ENCODE measurements around the gene SCGB1C1.
A peak's percentile ranks its signal among the peaks of the same experiment; 100 is the strongest.
"Not testable (repeated sequence)": the region's sequence is repeated elsewhere in the genome, so short reads cannot be mapped to it uniquely, and the experiment has no call there.

SCGB1C1 gene

DNA sequence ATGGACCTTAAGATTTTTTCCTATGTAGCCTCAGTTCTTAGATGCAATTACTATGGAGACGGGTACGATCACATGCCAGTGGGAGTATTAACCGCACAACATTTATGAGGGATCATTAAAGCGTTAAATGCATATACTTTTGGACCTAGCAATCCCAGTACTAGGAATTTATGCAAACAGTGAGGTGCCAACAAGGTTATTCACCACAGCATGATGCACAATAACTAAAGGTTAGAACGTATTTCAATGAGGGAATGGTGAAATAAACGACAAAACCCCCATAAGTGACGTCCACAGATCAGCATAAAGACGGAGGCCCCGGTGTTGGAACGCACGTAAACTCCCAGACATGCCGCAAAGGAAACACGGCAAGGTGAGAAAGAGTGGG, 42.7 kb downstream of the SCGB1C1 start:
- Mint-ChIP-seq H3K9me3 (no peaks in the 10 kb centered on the region), H3K27me3 (no peaks in the 10 kb centered on the region), H3K4me3 (peak overlapping the region; percentile 93), H3K36me3 (peaks cover 2% of the 10 kb centered on the region), H3K27ac (peak overlapping the region; percentile 99), H3K4me1 (peaks cover 13% of the 10 kb centered on the region)
- DNase-seq (ENCODE audit: low spot score in 2 of 2) (no peak), ATAC-seq (ENCODE audit: low read depth) (peak; percentile 9)

DNA sequence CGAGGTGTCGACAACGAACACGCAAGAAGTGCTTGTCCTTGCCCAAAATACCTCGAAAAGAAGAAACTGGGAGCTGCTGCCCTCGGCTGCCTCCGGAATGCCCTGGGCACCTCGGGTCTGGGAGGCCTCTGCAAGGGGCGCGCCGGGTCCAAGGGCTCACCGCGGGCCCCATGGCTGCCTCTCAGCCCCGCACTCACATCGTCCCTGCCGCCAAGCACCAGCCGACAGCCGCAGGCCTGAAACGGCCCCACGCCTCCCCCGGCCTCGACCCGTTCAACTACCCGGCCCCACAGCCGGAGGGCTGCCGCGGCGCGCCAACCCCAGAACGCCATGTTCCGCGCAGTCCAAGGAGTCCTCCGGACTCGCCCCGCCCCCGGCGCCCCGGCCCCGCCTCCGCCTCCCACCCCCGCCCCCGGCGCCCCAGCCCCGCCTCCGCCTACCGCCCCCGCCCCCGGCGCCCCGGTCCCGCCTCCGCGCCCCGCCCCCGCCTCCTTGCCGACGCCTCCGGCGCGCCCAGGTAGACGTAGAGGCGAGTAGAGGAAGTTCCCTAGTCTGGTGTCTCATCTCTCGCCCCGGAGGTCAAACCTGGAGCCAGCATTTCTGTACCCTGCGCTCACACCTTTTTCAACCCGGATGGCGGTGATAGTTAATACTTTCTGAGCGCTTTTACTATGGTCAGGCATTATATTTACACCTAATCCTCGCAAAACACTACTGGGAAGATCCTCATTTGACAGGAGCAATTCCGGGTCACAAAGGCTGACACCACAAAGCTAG, 43.3 kb downstream of the SCGB1C1 start, which contains the start of gene SIRT3:
Gene SIRT3, minus strand, starts transcription at position 346 of the 777 bp plus-strand sequence. Its CDS starts 14 bp downstream, at position 332.
- peak; percentile 75 to 81 for DNase-seq (ENCODE audit: low spot score in 2 of 2)
- Mint-ChIP-seq H3K4me3 (peak within 1 kb of the TSS; percentile 93), H3K9me3 (no peaks in the 10 kb centered on the region), H3K36me3 (peaks cover 3% of the 10 kb centered on the region), H3K4me1 (peaks cover 13% of the 10 kb centered on the region), H3K27me3 (no peaks in the 10 kb centered on the region), H3K27ac (peak within 1 kb of the TSS; percentile 99)
- peak; percentile 86 for ATAC-seq (ENCODE audit: low read depth)

DNA sequence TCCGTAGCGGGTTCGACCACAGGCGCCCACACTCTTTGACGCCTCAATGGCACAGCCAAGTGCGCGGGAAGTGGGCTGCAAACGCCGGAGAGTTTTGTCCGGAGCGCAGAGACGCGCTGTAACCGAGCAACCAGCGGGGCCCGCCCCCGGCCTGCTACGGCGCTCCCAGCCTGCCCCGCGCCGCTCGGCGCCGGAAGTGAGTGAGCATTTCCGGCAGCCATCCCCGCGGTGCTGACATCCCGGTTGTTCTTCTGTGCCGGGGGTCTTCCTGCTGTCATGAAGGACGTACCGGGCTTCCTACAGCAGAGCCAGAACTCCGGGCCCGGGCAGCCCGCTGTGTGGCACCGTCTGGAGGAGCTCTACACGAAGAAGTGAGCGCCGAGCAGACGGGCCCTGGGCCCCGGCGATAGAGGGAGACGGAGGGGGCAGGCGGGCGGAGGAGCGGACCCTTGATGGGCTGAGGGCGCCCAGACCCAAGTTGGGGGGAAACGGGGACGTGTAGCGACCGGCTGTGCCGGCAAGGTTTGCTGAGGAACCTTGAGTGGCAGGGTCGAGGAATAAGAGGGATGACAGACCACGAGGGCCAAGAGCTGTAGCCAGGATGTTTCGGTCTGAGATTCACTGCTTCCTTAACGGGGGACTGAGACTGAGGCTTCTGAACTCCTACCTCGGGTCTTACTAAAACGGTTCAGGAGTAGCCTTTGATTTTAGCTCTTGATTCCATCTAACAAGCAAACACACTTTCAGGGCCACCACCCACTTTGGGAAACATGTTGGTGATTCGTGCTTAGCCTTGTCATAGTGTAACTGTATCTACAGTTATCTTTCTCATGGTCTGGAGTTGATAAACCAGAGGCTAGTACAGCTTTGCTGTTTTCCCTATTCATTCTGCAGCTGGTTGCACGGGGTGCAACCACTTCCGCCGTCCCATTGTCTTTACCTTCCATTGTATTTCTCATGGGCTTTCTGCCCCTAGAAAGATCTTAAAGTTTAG, 44.2 kb downstream of the SCGB1C1 start, which contains the start of gene PSMD13:
Gene PSMD13, plus strand, starts transcription at position 203 of the 994 bp plus-strand sequence. Its CDS starts 74 bp downstream, at position 277.
- DNase-seq (ENCODE audit: low spot score in 2 of 2) (peak in 1 of 2 donors; percentile 79), ATAC-seq (ENCODE audit: low read depth) (peak; percentile 82)
- Mint-ChIP-seq H3K27me3 (no peaks in the 10 kb centered on the region), H3K9me3 (no peaks in the 10 kb centered on the region), H3K27ac (peak within 1 kb of the TSS; percentile 99), H3K36me3 (peaks cover 11% of the 10 kb centered on the region), H3K4me3 (peak within 1 kb of the TSS; percentile 93), H3K4me1 (peaks cover 20% of the 10 kb centered on the region)

DNA sequence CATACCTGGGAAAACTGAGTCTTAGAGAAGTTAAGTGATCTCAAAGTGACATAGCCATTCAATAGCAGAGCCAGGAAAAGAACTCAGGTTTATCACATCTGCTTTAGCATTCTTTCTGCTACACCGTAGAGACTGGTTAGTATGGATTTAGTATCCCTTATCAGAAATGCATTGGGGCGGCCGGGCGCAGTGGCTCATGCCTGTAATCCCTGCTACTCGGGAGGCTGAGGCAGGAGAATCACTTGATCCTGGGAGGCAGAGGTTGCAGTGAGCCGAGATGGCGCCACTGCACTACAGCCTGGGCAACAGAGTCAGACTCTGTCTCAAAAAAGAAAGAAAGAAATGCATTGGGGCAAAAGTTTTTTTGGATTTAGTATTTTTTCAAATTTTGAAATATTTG, 45.5 kb downstream of the SCGB1C1 start:
- H3K9me3 Mint-ChIP-seq; DNase-seq (ENCODE audit: low spot score in 2 of 2); H3K27ac Mint-ChIP-seq; ATAC-seq (ENCODE audit: low read depth); H3K27me3 Mint-ChIP-seq; H3K4me3 Mint-ChIP-seq: not testable (repeated sequence)
- Mint-ChIP-seq H3K4me1 (peaks cover 20% of the 10 kb centered on the region), H3K36me3 (peaks cover 18% of the 10 kb centered on the region)

DNA sequence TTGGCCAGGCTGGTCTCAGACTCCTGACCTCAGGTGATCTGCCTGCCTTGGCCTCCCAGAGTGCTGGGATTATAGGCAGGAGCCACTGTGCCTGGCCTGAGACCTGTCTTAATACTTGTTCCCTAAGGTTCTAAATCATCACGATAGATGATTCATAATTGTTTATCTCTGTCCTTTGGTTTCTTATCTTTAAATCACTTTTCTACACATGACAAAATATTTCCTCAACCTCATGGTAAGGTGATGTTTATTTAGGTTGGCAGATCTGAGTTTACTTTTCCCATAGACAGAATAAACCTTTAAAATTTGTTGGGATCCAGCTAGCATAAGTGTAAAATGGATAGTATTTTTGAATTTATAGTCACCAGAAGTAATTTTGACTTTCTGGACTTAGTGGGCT, 47.4 kb downstream of the SCGB1C1 start:
- ATAC-seq (ENCODE audit: low read depth) (no peak), DNase-seq (ENCODE audit: low spot score in 2 of 2) (no peak)
- no peak overlapping the region for H3K4me3 Mint-ChIP-seq
- no peaks in the 10 kb centered on the region for H3K27me3 Mint-ChIP-seq
- no peak overlapping the region for H3K27ac Mint-ChIP-seq
- H3K9me3 Mint-ChIP-seq, result no peaks in the 10 kb centered on the region
- peaks cover 20% of the 10 kb centered on the region for H3K4me1 Mint-ChIP-seq
- H3K36me3 Mint-ChIP-seq, result peaks cover 24% of the 10 kb centered on the region

DNA sequence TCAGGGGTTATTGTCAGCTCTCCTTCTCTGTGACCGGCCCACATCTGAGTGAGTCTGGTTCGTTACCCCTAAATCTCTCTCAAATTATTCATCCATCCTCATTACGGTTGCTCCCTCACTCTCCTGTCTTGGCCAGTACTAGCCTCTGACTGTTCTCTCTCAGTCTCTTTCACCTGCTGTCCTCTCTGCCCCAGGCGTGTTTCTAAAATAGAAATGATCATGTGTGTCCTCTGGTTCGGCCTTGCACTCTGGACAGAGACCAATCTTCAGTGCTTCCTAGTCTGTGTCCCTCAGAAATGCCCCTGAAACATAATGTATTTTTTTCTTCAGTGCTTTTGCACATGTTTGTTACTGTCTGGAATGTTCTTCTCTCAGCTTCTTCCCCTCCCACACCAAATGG, 48.8 kb downstream of the SCGB1C1 start:
- H3K27ac Mint-ChIP-seq, result peak overlapping the region; percentile 9
- no peaks in the 10 kb centered on the region for H3K27me3 Mint-ChIP-seq
- ATAC-seq (ENCODE audit: low read depth) (no peak), DNase-seq (ENCODE audit: low spot score in 2 of 2) (no peak)
- H3K4me3 Mint-ChIP-seq, result no peak overlapping the region
- H3K4me1 Mint-ChIP-seq, result peaks cover 17% of the 10 kb centered on the region
- H3K36me3 Mint-ChIP-seq, result peaks cover 32% of the 10 kb centered on the region
- H3K9me3 Mint-ChIP-seq, result no peaks in the 10 kb centered on the region
